ENCODE measurements around the gene CCL25. TPM values are rescaled to one million over a fixed set of nuclear protein-coding genes. Genes with fewer than 3 reads are reported as not detected.

CCL25 gene
- total and polyA plus RNA-seq, 3 donors from 2014 or later, result 0.47 to 1.7 TPM; not detected in 1

DNA sequence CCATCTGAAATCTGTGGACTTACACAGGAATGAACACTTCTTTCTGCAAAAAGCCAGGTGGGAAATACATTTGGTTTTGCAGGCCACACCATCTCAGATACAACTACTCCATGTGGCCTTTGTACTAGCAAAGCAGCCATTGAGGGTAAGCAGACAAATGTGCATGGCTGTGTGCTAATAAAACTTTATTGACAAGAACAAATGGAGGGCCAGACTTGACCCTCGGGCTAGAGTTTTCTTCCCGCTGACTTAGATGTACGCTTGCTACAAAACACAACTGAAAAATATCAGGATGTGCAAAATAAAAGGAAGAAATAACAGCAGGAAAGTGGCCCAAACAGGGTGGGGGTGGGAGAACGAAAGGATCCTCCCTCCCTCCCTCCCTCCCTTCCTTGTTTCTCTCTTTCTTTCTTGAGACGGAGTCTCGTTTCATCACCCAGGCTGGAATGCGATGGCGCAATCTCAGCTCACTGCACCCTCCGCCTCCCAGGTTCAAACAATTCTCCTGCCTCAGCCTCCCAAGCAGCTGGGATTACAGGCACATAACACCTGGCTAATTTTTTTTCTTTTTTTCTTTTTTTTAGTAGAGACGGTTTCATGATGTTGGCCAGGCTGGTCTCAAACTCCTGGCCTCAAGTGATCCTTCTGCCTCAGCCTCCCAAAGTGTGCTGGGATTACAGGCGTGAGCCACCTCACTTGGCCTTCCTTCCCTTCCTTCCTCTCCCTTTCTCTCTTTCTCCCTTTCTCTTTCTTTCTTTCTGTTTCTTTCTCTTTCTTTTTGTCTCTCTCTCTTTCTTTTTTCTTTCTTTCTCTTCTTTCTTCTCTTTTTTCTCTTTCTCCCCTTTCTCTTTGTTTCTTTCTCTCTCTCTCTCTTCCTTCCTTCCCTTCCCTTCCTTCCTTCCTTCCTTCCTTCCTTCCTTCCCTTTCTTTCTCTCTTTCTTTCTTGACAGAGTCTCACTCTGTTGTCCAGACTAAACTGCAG, 29.3 kb downstream of the CCL25 start:
- Histone ChIP-seq H3K4me1 (no peaks in the 10 kb centered on the region), H3K27ac (no peak overlapping the region), H3K4me3 (no peak overlapping the region), H3K27me3 (no peaks in the 10 kb centered on the region), H3K36me3 (ENCODE audit: low read depth, missing control alignments) (no peaks in the 10 kb centered on the region), H3K9me3 (no peaks in the 10 kb centered on the region)
- intact Hi-C loops (cut with DNase I; ENCODE audit: low total_unique reads), result no loop called here
- TF ChIP-seq, protein P1, sequence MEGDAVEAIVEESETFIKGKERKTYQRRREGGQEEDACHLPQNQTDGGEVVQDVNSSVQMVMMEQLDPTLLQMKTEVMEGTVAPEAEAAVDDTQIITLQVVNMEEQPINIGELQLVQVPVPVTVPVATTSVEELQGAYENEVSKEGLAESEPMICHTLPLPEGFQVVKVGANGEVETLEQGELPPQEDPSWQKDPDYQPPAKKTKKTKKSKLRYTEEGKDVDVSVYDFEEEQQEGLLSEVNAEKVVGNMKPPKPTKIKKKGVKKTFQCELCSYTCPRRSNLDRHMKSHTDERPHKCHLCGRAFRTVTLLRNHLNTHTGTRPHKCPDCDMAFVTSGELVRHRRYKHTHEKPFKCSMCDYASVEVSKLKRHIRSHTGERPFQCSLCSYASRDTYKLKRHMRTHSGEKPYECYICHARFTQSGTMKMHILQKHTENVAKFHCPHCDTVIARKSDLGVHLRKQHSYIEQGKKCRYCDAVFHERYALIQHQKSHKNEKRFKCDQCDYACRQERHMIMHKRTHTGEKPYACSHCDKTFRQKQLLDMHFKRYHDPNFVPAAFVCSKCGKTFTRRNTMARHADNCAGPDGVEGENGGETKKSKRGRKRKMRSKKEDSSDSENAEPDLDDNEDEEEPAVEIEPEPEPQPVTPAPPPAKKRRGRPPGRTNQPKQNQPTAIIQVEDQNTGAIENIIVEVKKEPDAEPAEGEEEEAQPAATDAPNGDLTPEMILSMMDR (IDR thresholded peaks at IDR 0.05), result no peak
- no peak for TF ChIP-seq POLR2A (IDR thresholded peaks at IDR 0.05)
- WGBS, 2 donors, result 90 to 91% methylated on average over 11 of the region's 11 CpGs
- DNase-seq, result no peak

DNA sequence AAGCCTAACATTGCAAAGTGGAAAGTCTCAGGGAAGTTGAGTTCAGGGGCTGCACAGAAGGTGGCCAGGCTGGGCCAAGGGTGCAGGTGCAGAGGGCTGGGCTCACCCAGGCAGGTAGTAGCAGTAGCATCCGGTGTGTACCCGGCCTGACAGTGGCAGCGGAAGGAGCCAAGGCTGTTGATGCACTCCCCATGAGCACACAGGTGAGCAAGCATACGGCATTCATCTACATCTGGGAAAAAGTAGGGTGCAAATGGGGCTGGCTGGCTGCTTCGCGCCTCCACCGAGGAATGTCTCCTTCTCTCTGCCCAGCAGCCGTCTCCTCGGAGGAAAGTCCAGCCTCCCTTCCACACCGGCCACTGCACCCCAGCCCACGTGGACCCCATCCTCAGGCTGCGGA, 30.6 kb downstream of the CCL25 start:
- Histone ChIP-seq H3K4me1 (no peaks in the 10 kb centered on the region), H3K9me3 (no peaks in the 10 kb centered on the region), H3K4me3 (no peak overlapping the region), H3K36me3 (ENCODE audit: low read depth, missing control alignments) (no peaks in the 10 kb centered on the region), H3K27ac (no peak overlapping the region), H3K27me3 (no peaks in the 10 kb centered on the region)
- TF ChIP-seq, protein P1 (IDR thresholded peaks at IDR 0.05), result no peak
- TF ChIP-seq POLR2A (IDR thresholded peaks at IDR 0.05), result no peak
- no peak for DNase-seq
- intact Hi-C loops (cut with DNase I; ENCODE audit: low total_unique reads), result no loop called here
- 92 to 97% methylated on average over 6 to 12 of the region's 12 CpGs for WGBS, 2 donors

DNA sequence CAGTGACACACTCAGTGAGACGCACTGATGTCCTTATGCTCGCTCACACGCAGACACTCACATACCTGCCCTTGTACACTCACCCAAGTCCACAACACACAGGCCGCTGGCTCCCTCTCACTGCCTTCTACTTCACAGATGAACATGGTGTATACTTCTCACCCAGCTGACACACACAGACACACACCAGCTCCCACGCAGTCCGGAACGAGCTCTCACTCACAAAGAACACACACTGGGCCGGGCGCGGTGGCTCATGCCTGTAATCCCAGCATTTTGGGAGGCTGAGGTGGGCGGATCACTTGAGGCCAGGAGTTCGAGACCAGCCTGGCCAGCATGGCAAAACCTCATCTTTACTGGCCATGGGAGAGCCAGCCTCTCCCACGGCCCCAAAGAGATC, 31.6 kb downstream of the CCL25 start:
- WGBS, 2 donors, result 90 to 94% methylated on average over 13 of the region's 13 CpGs

DNA sequence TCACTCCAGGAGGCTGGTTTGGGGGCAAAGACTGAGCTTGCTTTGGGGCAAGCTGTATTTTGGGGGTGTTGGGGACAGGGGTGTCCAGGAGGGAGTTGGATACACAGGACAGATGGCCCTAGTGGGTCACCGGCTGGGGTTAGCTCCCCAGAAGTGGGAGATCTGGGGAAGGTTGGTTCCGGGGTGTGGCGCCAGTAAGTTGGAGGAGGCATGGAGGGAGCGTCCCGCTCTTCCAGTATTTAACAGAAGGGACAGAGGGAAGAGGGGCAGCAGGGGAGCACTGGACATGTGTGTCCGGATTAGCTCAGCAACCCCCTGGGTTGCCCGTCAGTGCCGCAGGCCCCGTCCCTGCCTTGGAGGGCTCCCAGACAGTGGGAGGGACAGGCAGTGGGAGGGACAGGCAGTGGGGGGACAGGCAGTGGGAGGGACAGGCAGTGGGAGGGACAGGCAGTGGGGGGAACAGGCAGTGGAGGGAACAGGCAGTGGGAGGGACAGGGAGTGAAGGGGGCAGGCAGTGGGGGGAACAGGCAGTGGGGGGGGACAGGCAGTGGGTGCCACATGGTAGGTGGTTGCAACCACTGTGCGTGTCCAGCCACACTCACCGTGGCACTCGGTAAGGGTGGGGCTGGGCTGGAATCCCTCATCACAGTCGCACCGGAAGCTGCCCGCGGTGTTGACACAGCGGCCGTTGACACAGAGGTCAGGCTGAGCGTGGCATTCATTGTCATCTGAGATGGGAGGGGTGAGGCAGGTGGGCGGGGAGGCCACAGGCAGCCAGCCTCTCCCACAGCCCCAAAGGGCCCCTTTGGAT, 33.2 kb downstream of the CCL25 start:
- Histone ChIP-seq H3K4me1 (no peaks in the 10 kb centered on the region), H3K36me3 (ENCODE audit: low read depth, missing control alignments) (no peaks in the 10 kb centered on the region), H3K27ac (no peak overlapping the region), H3K9me3 (no peaks in the 10 kb centered on the region), H3K27me3 (no peaks in the 10 kb centered on the region), H3K4me3 (no peak overlapping the region)
- no peak for DNase-seq
- 86% methylated on average over 17 to 20 of the region's 20 CpGs for WGBS, 2 donors
- TF ChIP-seq, protein P1 (IDR thresholded peaks at IDR 0.05), result no peak
- no peak for TF ChIP-seq POLR2A (IDR thresholded peaks at IDR 0.05)
- intact Hi-C loops (cut with DNase I; ENCODE audit: low total_unique reads), result no loop called here

More for the DNA sequence above, 31.6 kb downstream of the CCL25 start:
- Histone ChIP-seq H3K4me3 (no peak overlapping the region), H3K27me3 (no peaks in the 10 kb centered on the region), H3K9me3 (no peaks in the 10 kb centered on the region), H3K27ac (no peak overlapping the region), H3K36me3 (ENCODE audit: low read depth, missing control alignments) (no peaks in the 10 kb centered on the region), H3K4me1 (no peaks in the 10 kb centered on the region)
- TF ChIP-seq, protein P1 (IDR thresholded peaks at IDR 0.05), result no peak
- TF ChIP-seq POLR2A (IDR thresholded peaks at IDR 0.05), result no peak
- intact Hi-C loops (cut with DNase I; ENCODE audit: low total_unique reads), result no loop called here
- no peak for DNase-seq
